ENCODE results near the gene ZDHHC14. TPM values are rescaled to one million over a fixed set of nuclear protein-coding genes. Genes with fewer than 3 reads are reported as not detected.
"Not testable (repeated sequence)": the region's sequence is repeated elsewhere in the genome, so short reads cannot be mapped to it uniquely, and the experiment has no call there.

The ZDHHC14 gene
- total RNA-seq, 2 donors from 2014 or later: 53.3 to 66.2 TPM

- H3K27me3 ChIP-seq (replicated peaks; ENCODE audit: insufficient read depth): no peaks in the 10 kb centered on the region
- intact Hi-C loops (cut with DNase I): no loop called here
- H3K27ac ChIP-seq: no peak overlapping the region
- no peak overlapping the region for H3K4me3 ChIP-seq
- no peak for TF ChIP-seq POLR2AphosphoS5 (IDR thresholded peaks at IDR 0.05)
- TF ChIP-seq, protein P1, sequence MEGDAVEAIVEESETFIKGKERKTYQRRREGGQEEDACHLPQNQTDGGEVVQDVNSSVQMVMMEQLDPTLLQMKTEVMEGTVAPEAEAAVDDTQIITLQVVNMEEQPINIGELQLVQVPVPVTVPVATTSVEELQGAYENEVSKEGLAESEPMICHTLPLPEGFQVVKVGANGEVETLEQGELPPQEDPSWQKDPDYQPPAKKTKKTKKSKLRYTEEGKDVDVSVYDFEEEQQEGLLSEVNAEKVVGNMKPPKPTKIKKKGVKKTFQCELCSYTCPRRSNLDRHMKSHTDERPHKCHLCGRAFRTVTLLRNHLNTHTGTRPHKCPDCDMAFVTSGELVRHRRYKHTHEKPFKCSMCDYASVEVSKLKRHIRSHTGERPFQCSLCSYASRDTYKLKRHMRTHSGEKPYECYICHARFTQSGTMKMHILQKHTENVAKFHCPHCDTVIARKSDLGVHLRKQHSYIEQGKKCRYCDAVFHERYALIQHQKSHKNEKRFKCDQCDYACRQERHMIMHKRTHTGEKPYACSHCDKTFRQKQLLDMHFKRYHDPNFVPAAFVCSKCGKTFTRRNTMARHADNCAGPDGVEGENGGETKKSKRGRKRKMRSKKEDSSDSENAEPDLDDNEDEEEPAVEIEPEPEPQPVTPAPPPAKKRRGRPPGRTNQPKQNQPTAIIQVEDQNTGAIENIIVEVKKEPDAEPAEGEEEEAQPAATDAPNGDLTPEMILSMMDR (IDR thresholded peaks at IDR 0.05): no peak
- TF ChIP-seq POLR2A (IDR thresholded peaks at IDR 0.05): no peak
- no peaks in the 10 kb centered on the region for H3K4me1 ChIP-seq (replicated peaks)
- H3K9me3 ChIP-seq: no peaks in the 10 kb centered on the region
- no peaks in the 10 kb centered on the region for H3K36me3 ChIP-seq
- DNase-seq (ENCODE audit: low spot score): no peak
- 96% methylated on average over 3 of the region's 3 CpGs for whole genome bisulfite sequencing
Measured at GRCh38 chr6:157558049-157558448, 177.1 kb downstream of the ZDHHC14 start.

DNA sequence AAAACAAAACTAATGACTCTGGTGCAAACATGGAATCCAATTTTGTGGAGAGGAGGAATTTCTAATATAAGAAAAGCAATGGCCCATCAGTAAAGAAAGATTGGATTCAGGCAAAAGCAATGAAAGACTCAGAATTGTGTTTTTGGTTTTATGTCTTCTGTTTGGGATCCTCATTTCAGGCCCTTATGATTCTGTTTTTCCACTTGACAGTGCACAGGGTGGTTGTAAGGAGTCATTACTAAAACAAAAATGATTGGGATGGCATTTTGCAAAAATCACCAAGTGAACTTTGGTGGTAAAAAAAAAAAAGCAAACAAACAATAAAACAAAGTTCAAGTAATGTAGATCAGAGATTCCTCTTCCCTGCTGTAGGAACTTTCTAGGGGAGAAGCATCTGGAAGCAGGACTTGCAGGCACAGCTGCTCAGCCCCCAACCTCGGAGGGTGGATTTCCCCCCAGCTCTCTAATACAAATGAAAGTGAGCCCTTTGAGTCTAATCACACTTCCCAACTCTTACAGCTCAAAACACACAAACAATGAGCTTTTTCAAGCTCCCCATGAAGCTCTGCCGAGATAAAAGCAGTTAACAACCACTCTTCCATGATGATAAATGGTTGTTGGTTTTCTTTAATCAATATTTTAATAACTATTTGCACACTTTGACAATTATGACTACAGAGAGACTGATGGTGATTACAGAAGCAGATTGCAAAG is 177.7 kb downstream of the ZDHHC14 start:
- Histone ChIP-seq H3K4me3 (no peak overlapping the region), H3K36me3 (no peaks in the 10 kb centered on the region), H3K27me3 (replicated peaks; ENCODE audit: insufficient read depth) (no peaks in the 10 kb centered on the region), H3K27ac (no peak overlapping the region), H3K9me3 (no peaks in the 10 kb centered on the region), H3K4me1 (replicated peaks) (no peaks in the 10 kb centered on the region)
- TF ChIP-seq POLR2A (IDR thresholded peaks at IDR 0.05): no peak
- TF ChIP-seq POLR2AphosphoS5 (IDR thresholded peaks at IDR 0.05): no peak
- TF ChIP-seq, protein P1 (IDR thresholded peaks at IDR 0.05): no peak
- no peak for DNase-seq (ENCODE audit: low spot score)
- WGBS: 27% methylated on average over 2 of the region's 2 CpGs
- intact Hi-C loops (cut with DNase I): no loop called here

DNA sequence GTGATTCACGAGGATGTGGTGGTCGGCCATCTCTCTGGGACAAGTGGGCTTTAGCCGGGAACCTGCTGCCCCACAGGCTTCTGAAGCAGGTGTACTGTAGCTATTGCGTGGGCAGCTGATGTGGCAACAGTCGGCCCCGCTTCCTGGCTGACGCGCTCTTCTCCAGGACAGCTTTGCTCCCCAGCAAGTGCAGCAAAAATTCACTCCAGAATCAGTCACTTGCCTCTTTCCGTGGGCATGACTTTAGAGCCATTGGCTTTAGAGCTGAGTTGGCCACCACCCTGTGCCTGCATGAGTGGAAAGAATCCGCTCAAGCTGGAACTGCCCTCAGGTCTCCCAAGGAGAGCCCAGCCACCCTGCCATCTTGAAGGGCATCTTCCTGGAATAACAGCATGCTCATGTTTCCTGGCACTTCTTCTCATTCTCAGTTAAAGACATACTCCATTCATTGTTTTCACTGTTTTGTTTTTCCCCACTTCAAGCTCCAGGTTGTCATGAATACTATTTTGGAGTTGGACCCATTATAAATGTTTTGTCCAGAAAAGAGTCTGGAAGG is 178.3 kb downstream of the ZDHHC14 start:
- WGBS: 86% methylated on average over 10 of the region's 10 CpGs
- intact Hi-C loops (cut with DNase I): no loop called here
- Histone ChIP-seq H3K27ac (no peak overlapping the region), H3K27me3 (replicated peaks; ENCODE audit: insufficient read depth) (no peaks in the 10 kb centered on the region), H3K4me1 (replicated peaks) (no peaks in the 10 kb centered on the region), H3K36me3 (no peaks in the 10 kb centered on the region), H3K9me3 (no peaks in the 10 kb centered on the region), H3K4me3 (no peak overlapping the region)
- no peak for DNase-seq (ENCODE audit: low spot score)
- TF ChIP-seq POLR2AphosphoS5 (IDR thresholded peaks at IDR 0.05) (no peak), POLR2A (IDR thresholded peaks at IDR 0.05) (no peak)
- TF ChIP-seq, protein P1 (IDR thresholded peaks at IDR 0.05): no peak

- H3K27me3 ChIP-seq (replicated peaks; ENCODE audit: insufficient read depth); DNase-seq (ENCODE audit: low spot score): not testable (repeated sequence)
Measured at GRCh38 chr6:157560063-157560462, 179.1 kb downstream of the ZDHHC14 start.

DNA sequence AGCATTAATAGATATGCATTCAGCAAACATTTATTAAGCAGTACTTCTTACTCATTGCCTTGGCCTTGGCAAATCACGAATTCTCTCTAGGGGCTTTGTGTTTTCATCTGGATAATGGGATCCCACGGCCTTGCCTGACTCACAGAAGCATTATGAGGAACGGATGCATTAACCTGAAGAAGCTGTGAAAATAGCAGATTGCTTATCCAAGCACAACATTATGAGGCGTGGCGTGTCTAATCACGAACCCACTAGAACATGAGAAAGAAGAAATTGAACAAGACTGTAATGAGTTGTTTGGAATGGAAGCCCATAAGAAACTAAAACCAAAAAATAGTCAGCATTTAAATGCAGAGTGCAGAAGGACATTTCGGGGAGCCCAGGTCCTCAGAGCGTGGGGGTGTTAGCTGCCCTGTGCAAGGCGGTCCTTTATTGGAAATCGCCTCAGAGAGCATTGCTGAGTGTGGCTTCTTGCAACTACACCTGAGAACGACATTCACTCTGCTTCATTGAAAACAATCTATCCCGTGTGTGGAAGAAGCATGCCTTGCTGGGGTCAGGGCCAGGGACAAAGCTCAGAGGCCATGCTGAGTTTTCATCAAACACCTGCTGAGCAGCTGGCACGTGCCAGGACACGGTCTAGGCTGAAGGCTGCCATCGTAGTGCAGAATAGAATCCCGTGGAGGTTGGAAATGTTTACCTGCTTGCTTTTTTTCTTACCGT is 179.9 kb downstream of the ZDHHC14 start:
- WGBS: 78% methylated on average over 17 of the region's 17 CpGs
- no peak overlapping the region for H3K27ac ChIP-seq
- no peaks in the 10 kb centered on the region for H3K36me3 ChIP-seq
- TF ChIP-seq, protein P1 (IDR thresholded peaks at IDR 0.05): no peak
- no peak for TF ChIP-seq POLR2A (IDR thresholded peaks at IDR 0.05)
- no peak for TF ChIP-seq POLR2AphosphoS5 (IDR thresholded peaks at IDR 0.05)
- H3K4me3 ChIP-seq: no peak overlapping the region
- no peaks in the 10 kb centered on the region for H3K4me1 ChIP-seq (replicated peaks)
- no peak for DNase-seq (ENCODE audit: low spot score)
- intact Hi-C loops (cut with DNase I): no loop called here
- H3K9me3 ChIP-seq: no peaks in the 10 kb centered on the region
- H3K27me3 ChIP-seq (replicated peaks; ENCODE audit: insufficient read depth): no peaks in the 10 kb centered on the region

More at GRCh38 chr6:157560063-157560462, 179.1 kb downstream of the ZDHHC14 start:
- H3K4me3 ChIP-seq; H3K4me1 ChIP-seq (replicated peaks); H3K9me3 ChIP-seq; intact Hi-C loops (cut with DNase I); H3K27ac ChIP-seq; H3K36me3 ChIP-seq: not testable (repeated sequence)
- 92% methylated on average over 10 of the region's 10 CpGs for WGBS

Data from prostate gland (tissue), 2 donors.